ENCODE data around the gene SEZ6L. TPM values are rescaled to one million over a fixed set of nuclear protein-coding genes. Genes with fewer than 3 reads are reported as not detected.

SEZ6L gene
- total and polyA plus RNA-seq, 8 donors: 0.08 to 0.82 (median 0.58) TPM

DNA sequence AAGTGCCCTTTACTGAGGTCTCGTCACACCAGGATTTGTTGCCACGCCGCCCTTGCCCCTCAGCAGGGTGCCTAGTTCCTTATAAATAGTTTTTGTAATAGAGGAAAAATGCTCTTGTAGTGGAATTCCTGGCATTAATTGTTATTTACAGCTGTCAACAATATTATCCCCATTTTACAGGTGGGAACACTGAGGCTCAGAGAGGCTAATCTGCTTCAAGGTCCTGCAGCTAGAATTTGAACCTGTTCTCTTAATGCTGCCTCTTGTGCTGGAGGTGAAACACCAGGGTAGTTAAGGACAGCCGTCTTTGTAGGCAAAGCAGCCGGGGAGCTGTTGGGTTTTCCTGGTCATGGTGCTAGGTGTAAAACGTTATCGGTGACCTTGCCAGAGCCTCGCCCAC lies 159.0 kb downstream of the SEZ6L start:
- DNase-seq (no peak), ATAC-seq (no peak)
- Histone ChIP-seq H3K4me3 (no peak overlapping the region), H3K9me3 (no peaks in the 10 kb centered on the region), H3K4me1 (no peaks in the 10 kb centered on the region), H3K27me3 (peaks cover 0 to 52% of the 10 kb centered on the region in 2 donors), H3K27ac (no peak overlapping the region), H3K36me3 (no peaks in the 10 kb centered on the region)
- intact Hi-C loops (cut with DNase I): no loop called here
- TF ChIP-seq, protein P1, sequence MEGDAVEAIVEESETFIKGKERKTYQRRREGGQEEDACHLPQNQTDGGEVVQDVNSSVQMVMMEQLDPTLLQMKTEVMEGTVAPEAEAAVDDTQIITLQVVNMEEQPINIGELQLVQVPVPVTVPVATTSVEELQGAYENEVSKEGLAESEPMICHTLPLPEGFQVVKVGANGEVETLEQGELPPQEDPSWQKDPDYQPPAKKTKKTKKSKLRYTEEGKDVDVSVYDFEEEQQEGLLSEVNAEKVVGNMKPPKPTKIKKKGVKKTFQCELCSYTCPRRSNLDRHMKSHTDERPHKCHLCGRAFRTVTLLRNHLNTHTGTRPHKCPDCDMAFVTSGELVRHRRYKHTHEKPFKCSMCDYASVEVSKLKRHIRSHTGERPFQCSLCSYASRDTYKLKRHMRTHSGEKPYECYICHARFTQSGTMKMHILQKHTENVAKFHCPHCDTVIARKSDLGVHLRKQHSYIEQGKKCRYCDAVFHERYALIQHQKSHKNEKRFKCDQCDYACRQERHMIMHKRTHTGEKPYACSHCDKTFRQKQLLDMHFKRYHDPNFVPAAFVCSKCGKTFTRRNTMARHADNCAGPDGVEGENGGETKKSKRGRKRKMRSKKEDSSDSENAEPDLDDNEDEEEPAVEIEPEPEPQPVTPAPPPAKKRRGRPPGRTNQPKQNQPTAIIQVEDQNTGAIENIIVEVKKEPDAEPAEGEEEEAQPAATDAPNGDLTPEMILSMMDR (IDR thresholded peaks at IDR 0.05): no peak

GRCh38 chr22:26330971-26331625 lies 161.8 kb downstream of the SEZ6L start:
- no peaks in the 10 kb centered on the region for H3K9me3 ChIP-seq
- TF ChIP-seq, protein P1 (IDR thresholded peaks at IDR 0.05): peak; percentile 65 to 67
- H3K4me1 ChIP-seq: no peaks in the 10 kb centered on the region

GRCh38 chr22:26333088-26333800 lies 164.0 kb downstream of the SEZ6L start:
- intact Hi-C loops (cut with DNase I): no loop called here
- no peak for ATAC-seq
- H3K9me3 ChIP-seq: no peaks in the 10 kb centered on the region

More at GRCh38 chr22:26330971-26331625, 161.8 kb downstream of the SEZ6L start:
- H3K4me3 ChIP-seq: no peak overlapping the region
- DNase-seq: peak in 3 of 4 donors; percentile 7 to 36 (median 26)
- peaks cover 0 to 58% of the 10 kb centered on the region in 2 donors for H3K27me3 ChIP-seq
- intact Hi-C loops (cut with DNase I): no loop called here
- ATAC-seq: peak; percentile 92
- no peaks in the 10 kb centered on the region for H3K36me3 ChIP-seq
- no peak overlapping the region for H3K27ac ChIP-seq

DNA sequence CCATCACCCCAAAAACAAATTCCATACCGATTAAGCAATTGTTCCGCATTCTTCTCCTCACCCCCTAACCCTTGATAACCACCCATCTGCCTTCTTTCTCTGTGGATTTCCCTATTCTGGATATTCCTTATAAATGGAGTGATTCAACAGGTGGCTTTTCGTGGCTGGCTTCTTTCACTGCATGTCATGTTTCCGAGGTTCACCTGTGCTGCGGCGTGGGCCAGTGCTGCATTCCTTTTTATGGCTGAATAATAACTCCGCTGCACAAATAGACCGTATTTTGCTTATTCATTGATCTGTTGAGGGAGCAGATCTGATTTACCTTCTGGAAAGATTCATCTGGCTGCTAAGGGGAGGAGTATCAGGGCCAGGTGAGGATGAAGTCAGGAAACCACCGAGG lies 165.0 kb downstream of the SEZ6L start:
- TF ChIP-seq, protein P1 (IDR thresholded peaks at IDR 0.05): no peak
- Histone ChIP-seq H3K27ac (no peak overlapping the region), H3K4me3 (no peak overlapping the region), H3K27me3 (peaks cover 0 to 60% of the 10 kb centered on the region in 2 donors), H3K9me3 (no peaks in the 10 kb centered on the region), H3K4me1 (no peaks in the 10 kb centered on the region), H3K36me3 (no peaks in the 10 kb centered on the region)
- intact Hi-C loops (cut with DNase I): no loop called here
- ATAC-seq: no peak
- DNase-seq: no peak

More at GRCh38 chr22:26333088-26333800, 164.0 kb downstream of the SEZ6L start:
- Histone ChIP-seq H3K27me3 (peaks cover 0 to 50% of the 10 kb centered on the region in 2 donors), H3K27ac (no peak overlapping the region), H3K36me3 (no peaks in the 10 kb centered on the region), H3K4me3 (no peak overlapping the region), H3K4me1 (no peaks in the 10 kb centered on the region)
- no peak for DNase-seq
- TF ChIP-seq, protein P1 (IDR thresholded peaks at IDR 0.05): no peak

DNA sequence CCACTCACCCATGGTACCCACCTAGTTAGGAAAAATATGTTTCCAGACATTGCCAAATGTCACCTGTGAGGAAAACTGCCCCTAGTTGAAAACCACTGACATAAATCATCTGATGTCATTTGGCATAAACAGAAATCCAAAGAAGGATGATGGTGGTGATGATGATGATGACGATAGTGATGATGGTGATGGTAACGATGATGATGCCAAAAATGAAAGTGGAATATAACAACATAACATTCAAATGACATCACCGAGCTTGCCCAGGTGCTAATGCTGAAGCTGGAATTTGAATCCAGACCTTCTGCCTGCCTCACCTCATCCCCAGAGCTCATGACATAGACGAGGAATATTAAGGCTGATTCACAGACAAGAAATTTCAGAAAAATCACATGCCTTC lies 167.5 kb downstream of the SEZ6L start:
- DNase-seq (no peak), ATAC-seq (no peak)
- Histone ChIP-seq H3K36me3 (no peaks in the 10 kb centered on the region), H3K9me3 (no peaks in the 10 kb centered on the region), H3K27me3 (peaks cover 0 to 60% of the 10 kb centered on the region in 2 donors), H3K27ac (no peak overlapping the region), H3K4me3 (no peak overlapping the region), H3K4me1 (no peaks in the 10 kb centered on the region)
- TF ChIP-seq, protein P1 (IDR thresholded peaks at IDR 0.05): no peak
- intact Hi-C loops (cut with DNase I): no loop called here
